Activated CD4-positive, alpha-beta T cell treated with anti-CD3 and anti-CD28 coated beads, Interleukin-10, Interleukin-2, amounts not matched to agents 100 ng/mL and 50 ng/mL, durations not matched to agents 16 hours and 8 hours (primary cell): ENCODE data around the gene CHD2.
"Not testable (repeated sequence)": the region's sequence is repeated elsewhere in the genome, so short reads cannot be mapped to it uniquely, and the experiment has no call there.

Source experiments
- DNase-seq: peaks from one replicate; pipeline ENCODE4 v3.0.0-alpha.2; 2020

CHD2 gene

DNA sequence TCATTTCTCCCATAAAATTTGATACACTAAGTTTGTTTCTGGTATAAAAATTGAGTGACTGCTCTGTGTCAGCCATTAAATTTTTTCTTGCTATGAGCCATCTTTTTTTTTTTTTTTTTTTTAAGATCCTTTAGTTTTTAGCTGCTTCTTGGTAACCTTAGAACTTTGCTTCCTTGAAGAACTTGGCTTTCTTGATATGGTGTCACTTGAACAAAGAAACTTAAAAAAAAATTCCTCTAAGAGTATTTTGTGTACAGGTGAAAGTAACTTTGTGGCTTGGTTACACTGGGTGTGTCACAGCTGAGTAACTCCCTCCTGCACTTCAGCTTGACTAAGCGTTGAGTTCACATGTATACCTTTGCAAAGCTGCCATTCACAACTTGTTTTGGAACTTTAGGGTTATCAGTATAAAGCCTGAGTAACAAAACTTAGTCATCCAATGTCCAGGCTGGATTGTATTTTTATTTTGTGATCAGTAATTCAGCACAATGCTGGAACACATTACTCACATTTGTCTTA lies 6.5 kb downstream of the CHD2 start:
- peak; percentile 87 for DNase-seq

GRCh38 chr15:92907229-92907628 lies 7.1 kb downstream of the CHD2 start:
- peak; percentile 65 for DNase-seq

- peak; percentile 68 for DNase-seq
Observed at GRCh38 chr15:92907896-92908712, 8.0 kb downstream of the CHD2 start.

- DNase-seq, result no peak
Observed at GRCh38 chr15:92908713-92909057, 8.6 kb downstream of the CHD2 start.

- DNase-seq, result no peak
Observed at GRCh38 chr15:92909136-92909781, 9.1 kb downstream of the CHD2 start.

DNA sequence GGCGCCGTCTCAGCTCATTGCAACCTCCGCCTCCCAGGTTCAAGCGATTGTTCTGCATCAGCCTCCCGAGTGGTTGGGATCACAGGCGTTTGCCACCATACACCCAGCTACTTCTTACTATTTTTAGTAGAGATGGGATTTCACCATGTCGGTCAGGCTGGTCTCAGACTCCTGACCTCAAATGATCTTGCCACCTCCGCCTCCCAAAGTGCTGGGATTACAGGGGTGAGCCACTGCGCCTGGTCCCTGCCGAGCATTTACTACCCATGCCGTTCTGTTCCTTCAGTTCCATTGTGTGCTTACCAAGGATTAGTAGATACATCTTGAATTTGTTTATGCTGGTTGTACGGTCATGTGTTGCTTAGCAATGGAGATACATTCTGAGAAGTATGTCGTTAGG lies 10.3 kb downstream of the CHD2 start:
- no peak for DNase-seq

GRCh38 chr15:92914103-92914499 lies 14.0 kb downstream of the CHD2 start:
- DNase-seq, result no peak

DNA sequence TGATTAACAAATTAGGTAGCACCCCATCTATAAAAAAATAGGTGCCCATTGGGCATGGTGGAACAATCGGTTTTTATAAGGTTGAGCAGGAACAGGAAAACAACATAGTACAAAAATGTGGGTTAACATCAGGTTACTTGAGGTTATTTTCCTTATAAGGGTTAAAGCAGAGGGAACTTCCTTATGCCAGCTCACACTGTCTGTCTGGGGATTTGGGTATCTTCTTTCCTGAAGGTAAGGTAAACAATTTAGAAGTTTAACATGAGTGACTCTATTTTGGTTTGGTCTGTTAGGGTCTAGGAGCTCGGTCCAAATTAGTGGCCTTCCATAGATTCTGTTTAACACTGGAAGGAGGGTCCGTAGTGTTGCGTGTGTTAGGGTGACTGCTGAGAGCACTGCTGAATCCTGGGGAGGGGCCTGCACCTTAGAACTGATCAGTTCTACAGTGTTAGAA lies 14.7 kb downstream of the CHD2 start:
- DNase-seq, result peak; percentile 61

DNA sequence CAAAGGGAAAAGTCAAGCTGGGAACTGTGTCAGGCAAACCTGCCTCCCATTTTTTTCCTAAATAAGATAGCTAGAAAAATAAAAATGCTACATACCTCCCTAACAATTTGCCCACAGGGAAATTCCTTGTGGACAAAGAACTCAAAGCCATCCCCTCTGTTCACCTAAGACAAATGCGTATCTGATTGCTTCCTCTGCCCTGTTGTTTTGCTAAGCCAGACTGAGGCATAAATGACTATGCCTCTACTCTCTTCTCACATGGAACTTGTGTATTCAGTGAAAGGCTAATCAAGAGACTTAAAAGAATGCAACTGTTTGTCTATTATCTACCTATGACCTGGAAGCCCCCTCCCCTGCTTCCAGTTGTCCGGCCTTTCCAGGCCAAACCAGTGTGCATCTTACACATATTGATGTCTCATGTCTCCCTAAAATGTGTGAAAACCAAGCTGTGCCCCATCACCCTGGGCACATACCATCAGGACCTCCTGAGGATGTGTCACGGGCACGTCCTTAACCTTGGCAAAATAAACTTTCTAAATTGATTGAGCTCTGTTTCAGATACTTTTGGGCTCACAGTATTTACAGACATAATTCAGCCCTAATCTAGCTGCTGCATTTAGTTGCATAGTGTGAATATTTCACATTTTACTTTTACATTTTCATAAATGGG lies 15.8 kb downstream of the CHD2 start:
- no peak for DNase-seq

DNA sequence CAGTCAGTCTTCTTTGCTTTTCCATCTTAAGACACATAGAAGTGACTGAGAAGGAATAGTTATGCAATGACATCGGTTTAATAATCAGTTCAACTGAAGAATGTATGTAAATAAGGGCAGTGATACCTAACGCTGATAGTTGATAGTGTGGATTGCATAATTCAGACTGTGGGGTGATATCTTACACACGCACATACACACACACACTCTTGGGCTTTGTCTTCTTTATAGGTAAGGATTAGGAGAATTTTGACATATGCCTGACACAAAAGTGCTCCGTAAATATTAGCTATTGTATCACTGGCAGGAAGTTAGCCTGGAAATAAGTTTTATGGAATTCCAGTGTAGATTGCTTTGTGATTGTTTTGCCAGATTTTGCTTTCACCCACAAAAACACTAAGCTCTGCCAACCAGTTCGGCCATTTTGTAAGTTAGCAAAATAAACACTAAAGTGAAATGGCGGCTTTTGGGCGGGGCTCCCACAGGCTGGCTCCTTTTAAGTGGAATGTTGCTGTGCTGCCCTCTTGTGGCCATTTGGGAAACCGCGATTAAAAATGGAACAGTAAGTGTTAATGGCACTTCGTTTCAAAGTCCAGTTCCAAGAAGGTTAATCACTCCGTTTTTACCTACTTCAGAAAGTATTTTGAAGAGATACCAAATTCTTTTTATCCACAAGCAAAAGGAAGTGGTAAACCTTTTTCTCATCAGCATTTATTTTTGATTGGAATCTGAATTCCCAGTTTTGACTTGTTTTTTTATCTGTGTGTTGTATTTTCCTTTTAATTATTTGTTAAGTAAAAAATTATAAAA lies 17.7 kb downstream of the CHD2 start:
- peak; percentile 94 for DNase-seq

- DNase-seq, result not testable (repeated sequence)
Observed at GRCh38 chr15:92918881-92919280, 18.8 kb downstream of the CHD2 start.

- DNase-seq, result no peak
Observed at GRCh38 chr15:92920595-92921161, 20.6 kb downstream of the CHD2 start.

DNA sequence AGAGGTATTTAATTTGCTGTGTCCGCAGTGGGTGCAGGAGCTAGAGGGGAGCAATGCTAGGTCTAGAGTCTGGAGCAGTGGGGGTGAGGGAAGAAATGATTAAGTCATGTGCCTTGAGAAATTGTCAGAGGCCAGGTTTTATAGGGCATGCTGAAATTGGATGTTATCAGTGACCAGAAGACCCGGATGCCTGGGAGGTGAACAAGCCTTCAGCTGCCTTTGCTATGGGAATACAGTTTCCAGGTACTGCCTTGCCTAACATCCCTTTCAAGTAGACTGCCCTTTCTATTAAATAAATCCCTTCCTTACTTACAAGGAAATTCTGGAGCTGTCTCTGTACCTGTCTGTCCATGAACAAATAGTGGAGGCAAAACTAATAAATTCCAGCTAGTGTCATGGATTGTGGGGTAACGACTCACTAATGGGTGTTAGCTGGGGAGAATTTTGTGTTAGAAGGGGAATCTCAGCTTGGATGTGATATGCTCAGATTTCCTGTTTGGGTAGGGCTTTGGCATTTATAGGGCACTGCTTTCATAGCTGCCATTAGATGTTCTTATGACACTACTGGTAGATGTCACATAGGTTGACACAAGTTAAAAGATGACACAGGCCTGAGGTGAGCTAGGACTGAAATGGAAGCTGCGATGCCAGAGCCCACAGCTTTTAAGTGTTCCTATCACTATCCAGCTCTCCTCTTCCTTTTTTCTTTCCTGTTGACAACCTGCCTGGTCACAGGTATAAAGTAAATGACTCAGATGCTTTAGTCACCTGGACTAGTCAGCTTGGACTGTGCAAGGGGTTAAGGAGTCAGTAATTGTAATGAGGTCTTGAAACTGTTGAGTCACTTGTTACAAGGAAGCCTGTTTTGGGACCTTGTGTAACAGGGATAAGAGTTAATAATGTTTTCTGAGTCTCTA lies 21.3 kb downstream of the CHD2 start:
- no peak for DNase-seq

- DNase-seq, result no peak
Observed at GRCh38 chr15:92922418-92923002, 22.4 kb downstream of the CHD2 start.

GRCh38 chr15:92924216-92924615 lies 24.1 kb downstream of the CHD2 start:
- DNase-seq, result no peak

DNA sequence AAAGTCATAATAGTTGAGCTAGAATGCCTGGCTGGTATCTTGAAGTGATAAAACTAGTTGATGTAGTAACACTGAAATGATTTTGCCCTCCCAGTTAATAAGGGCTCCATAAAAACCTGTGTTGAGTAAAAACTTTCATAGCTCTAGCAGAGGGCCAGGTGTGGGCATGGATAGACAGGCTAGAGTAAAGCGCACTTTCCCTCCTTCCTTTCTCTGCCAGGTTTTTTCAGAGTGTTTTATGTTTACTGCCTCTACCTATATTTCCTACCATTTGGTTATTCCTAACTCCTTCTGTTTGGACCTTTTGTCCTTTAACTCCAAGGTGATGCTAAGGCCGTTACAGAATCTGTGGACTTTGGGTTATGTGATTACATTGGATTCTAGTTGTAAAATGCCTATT lies 25.3 kb downstream of the CHD2 start:
- DNase-seq, result no peak

DNA sequence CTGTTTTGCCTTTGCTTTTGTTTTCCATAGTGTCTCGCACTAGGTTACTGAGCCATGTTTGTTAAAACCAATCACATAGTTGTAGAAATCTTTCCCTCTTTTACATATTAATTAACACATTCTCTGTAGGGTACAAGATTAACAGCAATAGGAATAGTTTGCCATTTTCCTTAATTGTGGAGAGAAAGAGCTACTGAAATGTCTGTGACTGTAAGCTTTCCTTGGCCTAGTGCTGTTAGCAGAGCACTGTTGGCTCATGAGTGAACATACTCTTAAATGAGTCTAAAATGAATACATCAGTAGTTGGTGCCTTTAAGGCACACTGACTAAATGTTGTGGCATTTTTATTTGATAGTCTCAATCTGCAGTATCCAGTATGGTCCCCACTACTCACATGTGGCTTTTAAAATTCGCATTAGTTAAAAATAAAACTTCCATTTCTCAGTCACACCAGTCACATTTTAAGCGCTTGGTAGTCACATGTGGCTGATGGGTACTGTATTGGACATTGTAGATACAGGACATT lies 28.2 kb downstream of the CHD2 start:
- no peak for DNase-seq

GRCh38 chr15:92929002-92929401 lies 28.9 kb downstream of the CHD2 start:
- no peak for DNase-seq

DNA sequence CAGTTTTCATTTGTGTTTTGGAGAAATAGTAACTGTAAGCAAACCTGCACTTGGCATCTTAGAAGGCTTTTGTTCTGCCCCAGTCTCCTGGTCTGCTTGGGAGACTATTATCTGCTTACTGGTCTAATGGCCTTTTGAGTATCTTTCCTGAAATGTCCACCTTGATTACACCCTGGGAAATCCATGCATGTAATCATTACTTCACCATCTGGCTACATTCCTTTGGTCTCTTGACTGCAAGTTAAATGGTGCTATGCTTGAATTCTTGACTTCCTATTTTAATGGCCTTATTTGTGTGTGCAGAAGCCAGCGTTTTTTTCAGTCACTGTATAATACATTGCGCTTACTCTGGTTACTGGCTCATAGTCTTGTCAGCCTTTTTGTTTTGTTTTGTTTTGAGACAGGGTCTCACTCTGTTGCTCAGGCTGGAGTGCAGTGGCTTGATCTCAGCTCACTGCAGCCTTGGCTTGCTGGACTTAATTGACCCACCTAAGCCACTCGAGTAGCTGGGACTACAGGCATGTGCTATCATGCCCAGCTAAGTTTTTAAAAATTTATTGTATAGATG lies 30.0 kb downstream of the CHD2 start:
- no peak for DNase-seq

- DNase-seq, result no peak
Observed at GRCh38 chr15:92930776-92931175, 30.7 kb downstream of the CHD2 start.
